GM19238 (cell line): Measurements from ENCODE around the gene COX7A2L.
"Not testable (repeated sequence)": the region's sequence is repeated elsewhere in the genome, so short reads cannot be mapped to it uniquely, and the experiment has no call there.

Source experiments
- DNase-seq: peaks from one replicate; pipeline ENCODE4 v3.0.0; 2011; ENCODE audit warnings: low spot score; ENCODE audit not compliant: insufficient read length

The COX7A2L gene

DNA sequence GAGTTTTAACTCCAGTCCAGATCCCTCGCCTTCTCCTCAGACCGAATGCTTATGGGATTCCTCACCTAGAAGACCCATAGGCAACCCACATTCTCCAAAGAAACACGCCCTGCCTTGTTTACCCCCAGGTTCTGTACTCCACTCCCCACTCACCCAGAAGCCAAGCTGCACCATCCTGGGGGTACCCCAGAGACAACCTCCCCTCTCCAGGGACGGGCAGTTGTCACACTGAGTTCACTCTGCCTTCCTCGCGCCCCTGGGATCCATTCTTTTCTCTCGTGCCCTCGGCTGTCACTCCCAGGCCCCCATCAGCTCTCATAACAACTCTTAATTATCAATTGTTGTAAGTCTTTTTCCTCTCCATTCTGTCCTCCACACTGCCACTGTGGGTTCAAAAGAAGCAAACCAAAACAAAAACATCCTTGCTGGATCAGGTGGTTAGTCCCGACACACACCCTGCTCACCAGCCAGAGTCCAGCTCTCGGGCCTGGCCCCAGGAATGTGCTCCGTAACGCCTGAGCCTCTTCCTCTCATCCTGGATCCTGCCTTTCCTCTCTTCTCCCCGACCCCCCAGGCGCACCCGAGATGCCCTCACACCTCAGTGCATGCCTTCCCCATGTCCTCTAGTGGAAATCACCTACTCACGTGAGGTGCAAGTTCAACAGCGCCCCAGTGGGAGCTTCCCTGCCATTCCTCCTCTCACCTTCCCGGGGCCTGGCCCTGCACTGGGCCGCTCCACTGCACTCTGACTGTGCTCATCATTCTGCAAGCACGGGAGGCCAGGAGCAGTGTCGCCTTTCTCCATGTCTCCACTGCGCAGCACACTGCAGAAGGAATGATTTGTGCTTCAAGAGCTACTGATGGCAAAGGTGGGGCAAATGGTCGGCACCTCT lies 20.7 kb downstream of the COX7A2L start:
- no peak for DNase-seq

- DNase-seq: no peak
Observed at GRCh38 chr2:42339191-42339912, 21.7 kb downstream of the COX7A2L start.

- no peak for DNase-seq
Observed at GRCh38 chr2:42338567-42339190, 22.3 kb downstream of the COX7A2L start.

GRCh38 chr2:42337846-42338566 lies 23.0 kb downstream of the COX7A2L start:
- DNase-seq: no peak

GRCh38 chr2:42337356-42337820 lies 23.6 kb downstream of the COX7A2L start:
- DNase-seq: no peak

DNA sequence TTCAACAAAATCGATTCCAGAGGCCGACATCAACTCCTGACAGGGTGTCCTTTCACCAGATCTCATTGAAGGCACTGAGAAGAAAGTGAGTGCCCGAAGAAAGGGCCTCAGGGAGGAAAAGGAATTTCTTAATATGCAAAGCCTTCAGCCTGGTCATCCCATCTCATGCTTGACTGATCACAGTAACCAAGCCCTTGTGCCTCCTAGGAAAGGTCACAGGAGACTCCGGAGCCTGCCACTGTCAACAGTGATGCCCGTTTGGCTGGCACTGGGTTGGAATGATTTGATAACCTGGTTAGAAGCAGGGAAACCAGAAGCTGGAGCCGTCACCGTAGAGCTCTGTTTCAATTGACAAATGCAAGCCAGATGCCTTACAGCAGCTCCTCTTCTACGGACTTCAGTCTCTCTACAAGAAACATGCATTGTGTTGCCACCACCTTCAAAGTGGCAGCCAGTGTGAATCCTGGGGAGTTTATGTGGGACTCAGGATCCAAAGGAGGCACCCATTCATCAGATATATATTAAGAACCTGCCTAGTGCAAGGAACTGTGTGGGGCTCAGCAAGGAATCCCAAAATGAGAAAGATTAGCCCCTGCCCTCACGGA lies 24.6 kb downstream of the COX7A2L start:
- DNase-seq: no peak

GRCh38 chr2:42335514-42336104 lies 25.4 kb downstream of the COX7A2L start:
- no peak for DNase-seq

GRCh38 chr2:42334865-42335264 lies 26.2 kb downstream of the COX7A2L start:
- not testable (repeated sequence) for DNase-seq

- DNase-seq: no peak
Observed at GRCh38 chr2:42334220-42334619, 26.8 kb downstream of the COX7A2L start.

DNA sequence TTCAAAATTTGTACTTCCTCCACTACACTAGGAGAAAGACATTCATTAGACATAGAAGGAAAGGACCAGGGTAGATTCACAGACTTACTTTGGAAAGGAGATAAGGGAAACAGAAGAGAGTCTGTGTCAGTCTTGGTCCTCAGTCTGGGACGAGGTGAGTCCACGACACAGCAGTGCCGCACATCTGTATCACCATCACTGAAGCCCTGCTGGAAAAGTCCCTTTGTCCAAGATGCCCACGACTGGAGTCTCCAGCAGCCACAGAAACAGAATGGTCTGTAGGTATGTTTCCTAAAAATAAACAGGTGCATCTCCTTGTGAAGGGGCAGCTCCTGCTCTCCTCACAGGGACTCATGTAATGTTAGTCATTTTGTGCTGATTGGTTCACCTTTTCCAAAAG lies 27.4 kb downstream of the COX7A2L start:
- no peak for DNase-seq

GRCh38 chr2:42332575-42332974 lies 28.4 kb downstream of the COX7A2L start:
- no peak for DNase-seq

DNA sequence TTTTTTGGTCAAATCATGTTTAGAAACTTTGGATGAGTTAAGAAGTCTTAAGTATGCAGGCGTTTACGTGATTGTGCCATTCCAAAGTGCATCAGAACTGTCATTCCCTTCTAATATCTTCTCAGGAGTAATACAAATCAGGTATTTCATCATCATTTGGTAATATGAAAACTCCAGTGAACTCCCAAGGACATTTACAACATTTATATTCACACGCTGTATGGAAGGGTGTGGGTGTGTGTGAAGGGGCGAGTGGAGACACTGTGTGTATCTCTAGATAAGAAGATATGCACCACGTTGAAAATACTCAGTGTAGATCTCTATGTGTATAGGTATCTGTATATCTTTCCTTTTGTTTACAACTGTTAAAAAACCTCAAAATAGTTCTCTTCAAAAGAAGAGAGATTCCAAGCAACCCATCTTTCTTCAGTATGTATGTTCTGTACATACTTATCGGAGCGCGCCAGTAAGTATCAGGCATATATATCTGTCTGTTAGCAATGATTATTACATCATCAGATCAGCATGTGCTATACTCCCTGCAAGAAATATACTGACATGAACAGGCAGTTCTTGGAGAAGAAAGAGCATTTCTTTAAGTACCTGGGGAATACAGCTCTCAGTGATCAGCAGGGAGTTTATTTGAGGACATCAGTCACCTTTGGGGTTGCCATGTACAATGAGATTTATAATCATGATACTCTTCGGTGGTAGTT lies 29.3 kb downstream of the COX7A2L start:
- DNase-seq: no peak

DNA sequence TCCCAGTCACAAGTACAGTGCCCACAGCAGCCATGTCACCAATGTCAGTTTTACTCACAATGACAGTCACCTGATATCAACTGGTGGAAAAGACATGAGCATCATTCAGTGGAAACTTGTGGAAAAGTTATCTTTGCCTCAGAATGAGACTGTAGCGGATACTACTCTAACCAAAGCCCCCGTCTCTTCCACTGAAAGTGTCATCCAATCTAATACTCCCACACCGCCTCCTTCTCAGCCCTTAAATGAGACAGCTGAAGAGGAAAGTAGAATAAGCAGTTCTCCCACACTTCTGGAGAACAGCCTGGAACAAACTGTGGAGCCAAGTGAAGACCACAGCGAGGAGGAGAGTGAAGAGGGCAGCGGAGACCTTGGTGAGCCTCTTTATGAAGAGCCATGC lies 31.3 kb downstream of the COX7A2L start:
- no peak for DNase-seq

DNA sequence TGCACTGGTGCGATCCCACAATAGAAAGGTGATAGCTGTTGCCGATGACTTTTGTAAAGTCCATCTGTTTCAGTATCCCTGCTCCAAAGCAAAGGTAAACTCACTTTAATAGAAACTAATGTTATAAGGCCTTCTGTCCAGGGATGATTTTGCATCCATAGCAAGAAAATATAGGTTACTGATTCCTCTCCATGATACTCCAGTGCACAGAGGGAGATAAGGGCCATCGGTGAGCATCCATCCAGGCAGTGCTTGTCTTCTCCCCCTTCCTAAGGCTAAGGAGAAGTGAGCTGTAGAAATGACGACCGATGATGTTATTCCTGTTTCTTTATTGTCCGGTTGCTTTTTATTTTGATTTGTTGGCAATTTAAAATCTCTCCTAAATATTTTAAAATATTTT lies 32.1 kb downstream of the COX7A2L start:
- DNase-seq: no peak

- no peak for DNase-seq
Observed at GRCh38 chr2:42328148-42328833, 32.7 kb downstream of the COX7A2L start.

DNA sequence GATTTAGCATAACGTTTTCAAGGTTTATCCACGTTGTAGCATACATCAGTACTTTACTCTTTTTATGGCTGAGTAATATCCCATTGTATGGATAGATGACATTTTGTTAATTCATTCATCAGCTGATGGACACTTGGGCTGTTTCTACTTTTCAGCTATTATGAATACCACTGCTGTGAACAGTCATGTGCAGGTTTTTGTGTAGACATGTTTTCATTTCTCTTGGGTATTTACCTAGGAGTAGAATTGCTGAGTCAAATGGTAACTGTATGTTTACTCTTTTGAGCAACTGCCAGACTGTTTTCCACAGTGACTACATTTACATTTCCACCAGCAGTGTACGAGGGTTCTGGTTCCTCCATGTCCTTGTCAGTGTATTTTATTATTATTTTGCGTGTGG lies 33.9 kb downstream of the COX7A2L start:
- no peak for DNase-seq

- no peak for DNase-seq
Observed at GRCh38 chr2:42325609-42326008, 35.4 kb downstream of the COX7A2L start.

GRCh38 chr2:42324949-42325348 lies 36.1 kb downstream of the COX7A2L start:
- no peak for DNase-seq

- DNase-seq: no peak
Observed at GRCh38 chr2:42324244-42324643, 36.8 kb downstream of the COX7A2L start.
